HFFc6 (cell line): ENCODE measurements around the gene FPR1. TPM values are rescaled to one million over a fixed set of nuclear protein-coding genes. Genes with fewer than 3 reads are reported as not detected.

Experiments
- DNase-seq: peaks from one replicate; pipeline ENCODE4 v3.0.0-alpha.2; 2018
- H3K27ac Mint-ChIP-seq: 2 replicates; pipeline ENCODE4 v1.8.0; 2020; ENCODE audit warnings: mild to moderate bottlenecking, mixed read lengths
- H3K27me3 Mint-ChIP-seq: 2 replicates; pipeline ENCODE4 v1.8.0; 2021; ENCODE audit warnings: mild to moderate bottlenecking, moderate library complexity, mixed read lengths; ENCODE audit not compliant: insufficient read depth
- H3K36me3 Mint-ChIP-seq: 2 replicates; pipeline ENCODE4 v1.8.0; 2021; ENCODE audit warnings: low read depth, mixed read lengths
- H3K4me1 Mint-ChIP-seq: 2 replicates; pipeline ENCODE4 v1.8.0; 2020; ENCODE audit warnings: low read depth, mixed read lengths
- H3K4me3 Mint-ChIP-seq: 2 replicates; pipeline ENCODE4 v1.8.0; 2020; ENCODE audit warnings: mild to moderate bottlenecking, moderate library complexity, mixed read lengths
- H3K9me3 Mint-ChIP-seq: 2 replicates; pipeline ENCODE4 v1.8.0; 2020; ENCODE audit warnings: mild to moderate bottlenecking, mixed read lengths
- total RNA-seq, 6 experiments: library from RNA; stranded (reverse); fragmentation: NEBNext Ultra II Directional; extraction: Animal tissue kit (Norgen Biotek cat#: 25700); gene quantifications; 2 replicates in 1 of 6; 3 replicates in 5 of 6; pipeline ENCODE4 v1.2.3, GENCODE V29; 2021
- TF ChIP-seq, protein P1 (sequence below): fragments of 200-600 bp; sonication (generic); IDR thresholded peaks from 2 replicates; pipeline ENCODE4 v1.5.0; 2021; ENCODE audit warnings: antibody characterized with exemption, mild to moderate bottlenecking

Gene FPR1
- total RNA-seq, 6 experiments from 2014 or later = 0.26 to 0.53 (median 0.34) TPM; not detected in 1

DNA sequence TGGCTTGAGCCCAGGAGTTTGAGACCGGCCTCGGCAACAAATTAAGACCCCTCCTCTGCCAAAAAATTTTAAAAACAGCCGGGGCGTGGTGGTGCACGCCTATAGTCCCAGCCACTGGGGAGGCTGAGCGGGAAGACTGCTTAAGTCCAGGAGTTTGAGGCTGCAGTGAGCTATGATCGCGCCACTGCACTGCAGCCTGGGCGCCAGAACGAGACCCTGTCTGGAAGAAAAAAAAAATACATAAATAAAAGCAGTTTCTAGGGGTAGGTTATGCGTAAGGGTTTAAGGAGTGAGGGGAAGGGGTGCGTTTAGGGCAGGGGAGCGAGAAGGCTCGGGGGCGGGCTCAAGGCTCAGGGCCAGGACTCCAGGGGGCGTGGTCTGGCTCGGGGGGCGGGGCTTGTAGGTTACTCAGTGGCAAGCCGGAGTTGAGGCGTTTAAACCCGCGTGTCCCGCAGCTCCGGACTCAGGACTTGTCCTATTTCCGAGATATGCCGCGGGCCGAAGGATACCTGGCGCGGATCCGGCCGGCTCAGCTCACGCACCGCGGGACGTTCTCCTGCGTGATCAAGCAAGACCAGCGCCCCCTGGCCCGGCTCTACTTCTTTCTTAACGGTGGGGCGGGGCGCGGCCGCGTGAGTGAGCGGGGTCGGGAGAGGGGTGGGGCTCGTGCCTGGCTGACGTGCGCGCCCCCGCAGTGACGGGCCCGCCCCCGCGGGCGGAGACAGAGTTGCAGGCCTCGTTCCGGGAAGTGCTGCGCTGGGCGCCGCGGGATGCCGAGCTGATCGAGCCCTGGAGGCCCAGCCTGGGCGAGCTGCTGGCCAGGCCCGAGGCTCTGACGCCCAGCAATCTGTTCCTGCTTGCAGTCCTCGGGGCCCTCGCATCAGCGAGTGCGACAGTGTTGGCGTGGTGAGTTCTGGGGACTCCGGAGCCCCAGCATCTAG lies 47.8 kb downstream of the FPR1 start:
- TF ChIP-seq, protein P1, sequence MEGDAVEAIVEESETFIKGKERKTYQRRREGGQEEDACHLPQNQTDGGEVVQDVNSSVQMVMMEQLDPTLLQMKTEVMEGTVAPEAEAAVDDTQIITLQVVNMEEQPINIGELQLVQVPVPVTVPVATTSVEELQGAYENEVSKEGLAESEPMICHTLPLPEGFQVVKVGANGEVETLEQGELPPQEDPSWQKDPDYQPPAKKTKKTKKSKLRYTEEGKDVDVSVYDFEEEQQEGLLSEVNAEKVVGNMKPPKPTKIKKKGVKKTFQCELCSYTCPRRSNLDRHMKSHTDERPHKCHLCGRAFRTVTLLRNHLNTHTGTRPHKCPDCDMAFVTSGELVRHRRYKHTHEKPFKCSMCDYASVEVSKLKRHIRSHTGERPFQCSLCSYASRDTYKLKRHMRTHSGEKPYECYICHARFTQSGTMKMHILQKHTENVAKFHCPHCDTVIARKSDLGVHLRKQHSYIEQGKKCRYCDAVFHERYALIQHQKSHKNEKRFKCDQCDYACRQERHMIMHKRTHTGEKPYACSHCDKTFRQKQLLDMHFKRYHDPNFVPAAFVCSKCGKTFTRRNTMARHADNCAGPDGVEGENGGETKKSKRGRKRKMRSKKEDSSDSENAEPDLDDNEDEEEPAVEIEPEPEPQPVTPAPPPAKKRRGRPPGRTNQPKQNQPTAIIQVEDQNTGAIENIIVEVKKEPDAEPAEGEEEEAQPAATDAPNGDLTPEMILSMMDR = peak; percentile 74
- H3K4me3 Mint-ChIP-seq = peak overlapping the region; percentile 89
- DNase-seq = peak; percentile 82
- H3K27ac Mint-ChIP-seq = peak overlapping the region; percentile 82
- no peaks in the 10 kb centered on the region for H3K9me3 Mint-ChIP-seq
- H3K27me3 Mint-ChIP-seq = peaks cover 2% of the 10 kb centered on the region
- H3K36me3 Mint-ChIP-seq = peaks cover 86% of the 10 kb centered on the region
- peaks cover 44% of the 10 kb centered on the region for H3K4me1 Mint-ChIP-seq

DNA sequence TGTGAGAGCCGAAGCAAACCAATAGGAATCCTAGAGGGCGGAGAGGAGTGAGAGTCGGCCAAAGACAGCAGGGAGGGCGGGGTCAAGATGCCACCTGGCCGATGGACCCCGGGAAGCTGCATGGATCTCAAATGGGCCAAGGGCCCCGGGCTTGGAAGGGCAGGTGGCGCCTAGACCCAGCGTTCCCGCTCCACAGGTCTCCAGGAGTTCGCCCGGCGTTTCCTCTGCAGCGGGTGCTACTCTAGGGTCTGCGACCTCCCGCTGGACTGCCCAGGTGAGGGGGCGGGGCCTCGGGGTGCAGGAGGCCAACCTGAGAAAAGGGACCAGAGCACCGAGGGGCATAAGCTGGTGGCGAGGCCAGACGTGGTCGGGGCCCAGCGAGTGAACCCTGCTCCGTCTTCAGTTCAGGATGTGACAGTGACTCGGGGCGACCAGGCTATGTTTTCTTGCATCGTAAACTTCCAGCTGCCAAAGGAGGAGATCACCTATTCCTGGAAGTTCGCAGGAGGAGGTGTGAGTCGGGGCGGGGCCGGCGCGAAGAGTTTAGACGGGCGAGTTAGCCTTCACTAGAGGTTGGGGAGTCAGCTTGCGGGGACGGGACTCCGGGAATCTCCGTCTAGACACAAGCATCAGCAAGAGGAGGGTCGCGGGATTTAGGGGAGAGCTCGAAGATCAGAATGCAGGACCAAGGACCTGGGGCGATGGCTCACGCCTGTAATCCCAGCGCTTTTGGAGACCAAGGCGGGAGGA lies 48.7 kb downstream of the FPR1 start:
- Mint-ChIP-seq H3K4me3 (peak overlapping the region; percentile 89), H3K27ac (peak overlapping the region; percentile 78), H3K9me3 (no peaks in the 10 kb centered on the region), H3K4me1 (peaks cover 43% of the 10 kb centered on the region), H3K36me3 (peaks cover 86% of the 10 kb centered on the region), H3K27me3 (no peaks in the 10 kb centered on the region; the same call in none of the 2 replicates)
- TF ChIP-seq, protein P1 = no peak
- no peak for DNase-seq

DNA sequence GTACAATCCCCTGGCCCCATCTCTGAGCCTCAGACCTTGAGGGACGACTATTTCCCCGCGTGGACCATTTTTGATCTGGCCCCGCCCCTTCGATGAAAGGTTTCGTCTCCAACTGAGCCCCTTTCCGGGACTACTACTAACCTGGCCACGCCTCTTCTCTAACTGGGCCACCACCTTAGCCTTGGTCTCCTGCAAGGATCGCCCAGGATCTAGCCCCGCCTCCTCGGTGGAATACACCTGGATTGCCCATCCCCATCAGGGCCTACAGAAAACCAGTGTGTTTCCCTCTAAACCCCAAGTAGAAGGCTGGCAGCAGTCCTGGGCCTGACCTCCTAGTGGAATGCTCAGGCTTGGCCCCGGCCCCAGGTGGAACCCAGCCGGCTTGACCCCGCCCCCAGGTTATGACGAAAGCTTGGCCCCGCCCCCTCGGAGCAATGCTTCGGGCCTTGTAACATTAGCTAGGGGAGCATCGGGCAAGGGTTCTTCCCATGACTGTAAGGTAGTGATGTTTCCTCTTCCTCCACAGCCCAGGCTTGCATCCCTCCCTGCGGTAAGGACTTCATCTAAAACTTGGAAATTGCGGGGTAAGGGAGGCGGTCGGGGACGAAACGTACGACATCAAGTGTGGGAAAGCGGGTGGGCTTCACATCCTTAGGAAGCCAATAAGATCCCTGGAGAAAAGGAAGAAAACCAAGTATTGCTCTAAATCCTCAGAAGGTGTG lies 49.4 kb downstream of the FPR1 start:
- Mint-ChIP-seq H3K4me3 (no peak overlapping the region), H3K4me1 (peaks cover 43% of the 10 kb centered on the region), H3K27ac (no peak overlapping the region), H3K9me3 (no peaks in the 10 kb centered on the region), H3K36me3 (peaks cover 86% of the 10 kb centered on the region), H3K27me3 (no peaks in the 10 kb centered on the region; the same call in none of the 2 replicates)
- no peak for DNase-seq
- TF ChIP-seq, protein P1 = no peak

DNA sequence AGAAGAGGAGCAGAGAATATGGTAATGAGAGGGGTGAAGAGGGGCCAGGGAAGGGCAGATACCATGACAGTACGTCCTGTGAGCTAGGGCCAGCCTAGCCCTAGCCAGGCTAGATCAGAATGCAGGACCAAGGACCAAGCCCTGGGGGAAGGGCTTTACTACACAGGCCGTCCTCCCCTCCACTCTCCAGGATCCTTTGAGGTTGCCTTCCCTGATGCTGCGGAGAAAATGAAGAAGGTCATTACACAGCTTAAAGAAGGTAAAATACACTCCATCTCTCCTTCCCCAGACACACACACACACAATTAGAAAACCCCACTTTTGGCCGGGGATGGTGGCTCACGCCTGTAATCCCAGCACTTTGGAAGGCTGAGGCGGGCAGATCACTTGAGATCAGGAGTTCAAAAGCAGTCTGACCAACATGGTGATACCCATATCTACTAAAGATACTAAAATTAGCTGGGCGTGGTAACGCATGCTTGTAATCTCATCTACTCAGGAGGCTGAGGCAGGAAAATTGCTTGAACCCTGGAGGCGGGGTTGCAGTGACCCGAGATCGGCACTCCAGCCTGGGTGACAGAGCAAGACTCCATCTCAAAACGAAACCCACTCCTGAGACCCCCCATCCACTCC lies 50.1 kb downstream of the FPR1 start:
- no peak overlapping the region for H3K4me3 Mint-ChIP-seq
- no peak for DNase-seq
- no peaks in the 10 kb centered on the region for H3K9me3 Mint-ChIP-seq
- H3K36me3 Mint-ChIP-seq = peaks cover 88% of the 10 kb centered on the region
- TF ChIP-seq, protein P1 = no peak
- H3K4me1 Mint-ChIP-seq = peaks cover 45% of the 10 kb centered on the region
- no peaks in the 10 kb centered on the region; the same call in none of the 2 replicates for H3K27me3 Mint-ChIP-seq
- no peak overlapping the region for H3K27ac Mint-ChIP-seq

DNA sequence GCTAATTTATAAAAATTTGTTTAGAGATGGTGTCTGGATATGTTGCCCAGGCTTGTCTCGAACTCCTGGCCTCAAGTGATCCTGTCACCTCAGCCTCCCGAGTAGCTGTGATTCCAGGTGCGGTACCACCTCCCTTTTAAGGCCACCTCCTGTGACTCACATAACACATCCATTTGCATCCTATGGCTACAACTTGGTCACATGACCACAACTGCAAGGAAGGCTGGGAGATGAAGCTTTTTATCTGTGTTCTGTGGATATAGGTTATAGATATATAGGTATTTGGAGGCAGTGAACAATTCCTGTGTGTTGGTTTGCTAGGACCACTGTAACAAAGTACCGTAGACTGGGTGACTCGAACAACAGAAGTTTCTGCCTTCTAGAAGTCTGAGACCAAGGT lies 52.5 kb downstream of the FPR1 start:
- Mint-ChIP-seq H3K27ac (no peak overlapping the region), H3K27me3 (no peaks in the 10 kb centered on the region; the same call in none of the 2 replicates), H3K36me3 (peaks cover 90% of the 10 kb centered on the region), H3K4me3 (no peak overlapping the region), H3K9me3 (no peaks in the 10 kb centered on the region), H3K4me1 (peaks cover 26% of the 10 kb centered on the region)
- TF ChIP-seq, protein P1 = no peak
- no peak for DNase-seq
